Measurements from ENCODE around the gene AK8. TPM values are rescaled to one million over a fixed set of nuclear protein-coding genes. Genes with fewer than 3 reads are reported as not detected.
A peak's percentile ranks its signal among the peaks of the same experiment; 100 is the strongest.

The AK8 gene
- total RNA-seq, 1 donor from 2014 or later, result 0.48 TPM

- DNase-seq (ENCODE audit: low spot score), result peak; percentile 69
Observed at GRCh38 chr9:132800038-132800648, 77.9 kb downstream of the AK8 start.

DNA sequence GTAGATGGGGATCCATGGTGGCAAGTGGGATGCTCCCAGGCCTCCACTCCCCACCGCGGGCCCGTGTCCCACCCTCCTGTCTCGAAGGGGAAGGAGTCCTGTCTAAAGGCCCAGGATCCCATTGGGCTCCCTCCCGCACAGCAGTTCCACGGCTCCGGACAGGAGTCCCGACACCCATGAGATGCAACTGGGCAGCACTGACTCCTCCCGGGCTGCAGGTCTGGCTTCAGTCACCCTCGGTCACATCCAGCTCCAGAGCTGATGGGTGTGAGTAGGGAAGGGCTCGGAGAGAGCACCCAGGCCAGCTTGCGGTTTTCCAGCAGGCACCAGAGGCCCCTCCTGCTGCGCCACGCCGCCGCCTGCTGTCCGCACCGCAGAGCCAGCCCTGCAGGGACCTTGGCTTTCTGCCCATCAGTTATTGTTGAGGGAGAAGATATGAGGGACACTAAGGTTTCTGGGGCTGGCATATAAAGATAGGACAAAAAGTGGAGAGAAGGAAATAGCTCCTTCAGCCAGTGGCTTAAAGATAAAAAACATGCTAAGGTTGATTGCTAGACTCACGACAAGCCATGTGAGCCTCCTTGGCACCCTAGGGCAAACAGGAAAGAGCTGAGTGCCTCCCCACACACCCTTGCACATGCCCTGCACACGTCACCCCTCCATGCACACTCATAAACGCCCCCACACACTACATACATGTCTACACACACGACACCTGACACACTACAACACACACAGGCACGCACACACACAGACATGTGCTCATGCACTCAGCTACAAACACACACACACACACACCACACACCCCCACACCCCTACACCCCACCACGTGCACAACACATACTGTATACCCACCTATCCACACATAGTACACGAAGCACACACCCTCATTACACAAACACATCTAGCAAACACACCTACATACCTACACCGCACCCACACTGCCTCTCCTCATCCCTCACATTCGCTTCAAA lies 79.0 kb downstream of the AK8 start:
- no peak for DNase-seq (ENCODE audit: low spot score)

DNA sequence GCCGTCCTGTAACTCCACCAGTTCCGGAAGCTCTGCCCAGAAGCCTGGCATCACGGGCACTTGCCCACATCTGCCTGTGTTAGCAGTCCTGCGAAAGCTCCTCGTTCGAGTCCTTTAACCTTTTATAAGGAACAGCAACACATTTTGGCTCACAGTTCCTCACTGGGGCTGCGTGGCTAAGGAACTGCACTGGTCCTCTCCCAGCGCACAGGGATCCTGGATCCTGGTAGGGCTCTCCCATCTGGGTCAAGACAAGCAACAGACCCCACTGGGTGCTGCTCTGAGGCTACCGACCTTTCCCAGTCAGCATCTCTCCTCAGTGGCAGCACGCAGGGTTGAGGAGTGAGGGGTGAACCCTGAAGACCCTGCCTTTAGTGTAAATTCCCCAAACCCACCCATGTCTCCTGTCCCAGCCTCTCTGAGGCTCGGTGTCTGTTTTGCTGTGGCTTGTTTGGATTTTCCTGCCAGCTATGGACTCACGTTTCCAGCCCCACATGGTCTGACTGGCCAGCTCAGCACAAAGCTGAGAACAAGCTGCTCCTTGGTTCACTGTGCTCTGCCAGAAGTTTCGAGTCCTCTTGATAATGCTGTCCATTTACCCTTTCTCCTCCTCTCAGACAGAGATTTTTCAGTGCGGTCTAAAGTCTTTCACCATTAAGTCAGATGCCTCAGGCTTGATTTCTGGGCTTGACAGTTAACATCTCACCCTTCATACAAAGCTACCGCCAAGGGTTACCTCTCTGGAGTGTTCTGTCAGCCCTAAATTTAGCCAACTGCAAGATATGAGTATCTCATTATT lies 80.0 kb downstream of the AK8 start:
- peak; percentile 14 for DNase-seq (ENCODE audit: low spot score)

DNA sequence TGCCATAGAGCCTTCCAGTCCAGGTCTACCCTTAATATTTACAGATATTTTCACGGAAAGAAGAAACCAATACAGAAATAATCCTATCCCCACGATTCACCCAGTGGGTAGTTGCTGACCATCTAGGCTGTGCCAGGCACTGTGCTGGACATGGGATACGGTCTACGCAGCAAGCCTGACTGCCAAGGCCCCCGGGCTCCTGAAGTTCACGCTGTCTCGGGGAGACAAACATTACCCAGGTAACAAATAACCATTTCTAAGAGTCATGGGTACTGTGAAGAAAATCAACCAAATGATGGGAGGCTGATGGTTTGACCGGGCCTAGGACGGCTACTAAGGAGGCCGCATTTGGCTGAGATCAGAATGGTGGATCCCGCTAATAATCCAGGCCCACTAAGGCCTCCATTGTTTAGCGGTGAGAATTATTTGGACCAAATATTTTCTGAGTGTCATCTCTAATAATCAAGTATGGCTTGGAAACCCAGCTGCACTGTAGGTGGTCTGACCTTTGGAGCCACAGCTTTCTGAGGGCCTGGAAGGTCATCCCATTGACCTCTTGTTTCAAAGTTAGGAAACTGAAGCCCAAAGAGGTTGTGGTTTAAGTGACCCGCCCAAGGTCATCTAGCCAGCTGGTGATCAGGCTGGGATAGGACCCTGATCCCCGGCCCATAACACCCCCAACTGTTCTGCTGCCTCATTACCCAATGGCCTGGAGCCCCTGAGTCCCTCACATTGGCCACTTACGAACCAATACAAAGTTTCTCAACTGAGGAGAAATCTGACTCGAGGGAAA lies 82.4 kb downstream of the AK8 start:
- DNase-seq (ENCODE audit: low spot score), result no peak

DNA sequence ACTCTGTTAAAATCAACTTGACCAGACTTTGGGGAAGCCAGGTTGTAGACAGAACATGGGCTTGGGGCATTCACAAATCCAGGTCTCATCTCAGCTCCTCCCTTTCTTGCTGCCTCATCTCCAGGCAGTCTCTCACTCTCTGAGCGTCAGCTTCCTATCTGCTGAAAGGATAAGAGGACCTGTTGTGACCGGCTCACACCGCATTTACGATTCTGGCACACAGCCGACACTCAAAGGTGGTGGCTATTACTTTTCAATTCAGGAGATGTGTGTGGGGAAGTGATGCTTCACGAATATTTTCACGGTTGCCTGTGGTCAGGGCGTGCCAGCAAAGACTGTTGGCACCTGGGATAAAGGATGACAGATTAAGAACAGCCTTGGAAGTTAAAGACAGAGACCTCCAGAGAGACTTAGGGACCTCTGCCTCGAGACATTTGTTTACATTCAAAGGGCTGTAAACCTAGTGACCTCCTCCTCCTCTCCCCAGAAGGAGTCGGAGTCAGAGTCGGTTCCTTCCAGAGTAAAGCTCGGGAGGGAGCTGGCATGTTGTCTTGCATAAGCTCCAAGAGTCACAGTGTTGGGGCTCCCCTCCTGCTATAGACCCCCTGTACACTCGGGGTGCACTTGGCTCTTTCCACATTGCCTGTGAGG lies 83.2 kb downstream of the AK8 start:
- DNase-seq (ENCODE audit: low spot score), result no peak

DNA sequence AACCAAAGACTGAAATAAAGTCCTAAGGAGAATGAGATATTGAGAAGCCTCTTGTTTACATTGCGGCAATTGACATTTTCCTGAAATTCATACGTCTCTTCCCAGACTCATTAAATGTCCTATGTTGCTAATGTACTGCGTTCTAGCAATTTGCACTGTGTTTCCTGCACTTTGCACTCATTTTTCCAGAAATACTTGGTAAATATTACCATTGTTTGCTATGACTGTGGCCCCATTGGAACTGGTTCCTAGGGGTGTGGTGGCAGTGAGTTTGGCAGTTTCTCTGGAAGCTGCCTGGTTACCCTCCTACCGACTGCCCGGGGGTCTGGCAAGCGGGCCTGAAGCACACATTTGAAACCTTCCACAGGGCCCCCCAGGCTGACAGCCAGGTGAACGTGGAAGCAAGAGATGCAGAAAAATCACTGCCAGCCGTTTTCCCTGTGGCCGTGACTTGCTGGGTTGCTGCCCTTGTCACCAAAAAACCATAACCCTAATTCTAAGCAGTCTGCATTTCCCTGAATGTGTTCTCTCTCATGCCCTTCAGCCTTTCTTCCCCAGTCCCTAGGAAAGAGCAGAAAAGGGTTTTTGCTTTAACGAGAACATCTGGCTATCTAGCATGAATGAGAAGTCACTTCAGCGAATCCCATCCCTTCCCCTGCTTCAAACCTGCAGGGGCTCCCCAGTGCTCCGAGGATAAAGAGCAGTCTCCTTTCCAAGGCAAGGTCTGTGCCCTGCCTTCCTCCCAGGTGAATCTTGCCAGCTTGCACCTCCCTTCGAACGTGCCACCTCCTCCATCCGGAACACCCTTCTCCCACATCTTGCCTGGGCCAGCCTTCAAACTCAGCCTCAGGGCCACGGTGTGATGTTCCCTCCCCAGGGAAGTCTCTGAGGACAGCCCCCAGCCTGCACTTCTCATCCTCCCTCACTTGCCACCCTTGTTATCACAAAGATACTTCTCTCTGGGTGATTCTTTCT lies 84.2 kb downstream of the AK8 start:
- DNase-seq (ENCODE audit: low spot score), result no peak

DNA sequence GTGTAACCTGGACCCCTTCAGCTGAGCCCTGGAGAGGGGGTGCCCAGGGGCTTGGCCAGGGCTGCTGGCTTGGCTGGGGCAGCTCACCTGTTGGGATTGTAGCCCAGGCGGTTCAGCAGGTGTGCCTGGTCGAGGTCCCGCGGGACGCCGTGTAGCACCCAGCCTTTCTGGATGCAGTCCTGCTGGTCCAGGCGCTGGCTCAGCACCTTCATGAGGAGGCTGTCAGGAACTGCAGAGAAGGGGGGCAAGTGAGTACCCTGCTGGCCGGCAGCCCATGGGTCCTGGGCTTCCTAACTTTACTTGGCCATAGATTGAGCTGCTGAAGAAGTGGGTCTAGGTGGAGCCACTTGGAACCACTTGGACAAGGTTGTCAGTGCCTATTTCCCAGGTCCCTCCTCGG lies 85.5 kb downstream of the AK8 start:
- DNase-seq (ENCODE audit: low spot score), result no peak

- no peak for DNase-seq (ENCODE audit: low spot score)
Observed at GRCh38 chr9:132791699-132792240, 86.3 kb downstream of the AK8 start.

DNA sequence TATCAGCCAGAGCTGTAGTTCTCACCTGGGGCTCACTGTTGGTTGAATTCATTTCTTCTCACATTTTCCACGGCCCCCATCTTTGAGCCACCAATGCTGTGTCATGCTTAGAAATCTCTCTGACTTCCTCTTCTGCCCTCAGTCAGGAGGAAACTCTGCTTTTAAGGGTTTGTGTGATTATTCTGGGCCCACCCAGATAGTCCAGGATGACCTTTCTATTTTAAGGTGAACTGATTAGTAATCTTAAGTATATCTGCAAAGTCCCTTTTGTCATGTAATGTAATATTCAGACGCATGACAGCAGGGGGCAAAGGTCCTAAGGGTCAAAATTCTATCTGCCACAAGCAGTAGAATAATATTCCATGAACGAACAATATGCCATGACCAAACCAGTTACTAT lies 88.4 kb downstream of the AK8 start:
- no peak for DNase-seq (ENCODE audit: low spot score)

GRCh38 chr9:132788378-132788777 lies 89.7 kb downstream of the AK8 start:
- DNase-seq (ENCODE audit: low spot score), result no peak

- DNase-seq (ENCODE audit: low spot score), result no peak
Observed at GRCh38 chr9:132787748-132788159, 90.3 kb downstream of the AK8 start.

GRCh38 chr9:132784286-132784830 lies 93.7 kb downstream of the AK8 start:
- DNase-seq (ENCODE audit: low spot score), result no peak

DNA sequence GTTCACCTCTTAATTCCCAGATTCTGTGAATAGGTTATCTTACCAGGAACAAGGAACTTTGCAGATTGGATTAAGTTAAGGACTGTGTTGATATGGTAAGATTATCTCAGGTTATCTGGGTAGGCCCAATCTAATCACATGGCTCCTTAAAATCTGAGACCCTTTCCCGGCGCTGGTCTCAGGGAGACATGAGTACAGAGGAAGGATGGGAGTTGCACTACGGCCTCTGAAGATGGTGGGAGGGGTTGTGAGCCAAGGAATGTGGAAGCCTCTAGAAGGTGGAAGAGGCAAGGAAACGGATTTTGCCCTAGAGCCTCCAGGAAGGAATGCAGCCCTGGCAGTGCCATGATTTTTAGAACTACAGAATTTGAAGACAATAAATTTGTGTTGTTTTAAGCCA lies 95.1 kb downstream of the AK8 start:
- no peak for DNase-seq (ENCODE audit: low spot score)

DNA sequence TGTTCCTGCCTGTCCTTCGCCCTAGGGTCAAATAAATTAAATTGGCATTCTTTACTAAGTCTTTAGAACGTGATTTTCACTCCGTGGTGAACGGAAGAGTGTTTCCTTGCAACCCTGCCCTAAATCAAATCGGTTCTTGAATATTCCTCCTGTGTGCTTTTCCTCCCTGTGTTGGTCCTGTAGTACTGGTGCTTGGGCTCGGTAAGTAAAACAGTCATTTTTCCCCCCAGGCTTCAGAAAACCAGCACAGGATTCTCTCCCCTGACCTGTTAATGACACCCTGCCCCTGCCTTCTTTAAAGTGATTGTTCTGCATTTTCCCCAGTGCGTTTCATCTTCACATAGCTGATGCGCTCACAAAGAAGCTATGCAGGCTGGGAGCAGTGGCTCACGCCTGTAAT lies 96.0 kb downstream of the AK8 start:
- no peak for DNase-seq (ENCODE audit: low spot score)

GRCh38 chr9:132780230-132781007 lies 97.7 kb downstream of the AK8 start:
- DNase-seq (ENCODE audit: low spot score), result no peak

- DNase-seq (ENCODE audit: low spot score), result no peak
Observed at GRCh38 chr9:132776891-132777290, 101.2 kb downstream of the AK8 start.

DNA sequence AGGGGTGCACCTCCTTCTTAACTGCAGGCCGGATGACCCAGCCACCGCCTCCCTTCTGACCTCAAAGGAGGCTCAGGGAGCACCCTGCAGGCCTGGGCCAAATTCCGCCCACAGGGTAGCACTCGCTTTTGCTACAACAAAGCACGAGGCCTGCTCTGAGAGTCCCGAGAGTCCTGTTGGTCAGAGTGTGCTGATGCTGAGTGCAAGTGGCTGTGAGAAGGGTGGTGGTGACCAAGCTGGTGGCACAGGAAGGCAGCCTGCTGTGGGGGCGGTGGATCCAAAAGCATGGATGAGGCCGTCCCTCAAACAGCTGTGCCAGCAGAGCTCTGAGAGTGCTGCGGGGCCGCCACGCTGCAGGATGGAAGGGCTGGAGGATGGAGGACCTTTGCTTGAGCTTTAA lies 101.8 kb downstream of the AK8 start:
- no peak for DNase-seq (ENCODE audit: low spot score)

DNA sequence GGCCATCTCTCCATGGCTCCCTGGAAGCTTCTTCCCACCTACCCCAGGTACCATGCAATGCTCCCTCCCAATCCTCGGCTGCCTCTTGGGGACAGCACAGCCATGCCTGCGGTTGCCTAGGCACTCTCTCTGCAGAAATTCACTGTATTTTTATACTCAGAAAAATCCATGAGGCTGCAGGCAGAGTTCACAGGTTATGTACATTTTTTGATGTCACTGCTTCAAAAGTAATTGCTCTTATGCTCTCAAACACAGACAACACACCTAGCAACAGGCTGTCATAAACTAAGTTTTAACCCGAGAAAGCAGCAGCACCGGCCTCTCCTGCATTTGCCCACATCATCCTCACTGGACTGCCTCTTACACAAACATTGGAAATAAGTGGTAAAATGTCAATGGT lies 102.4 kb downstream of the AK8 start:
- no peak for DNase-seq (ENCODE audit: low spot score)

Data from umbilical cord (tissue), 2 donors.